ENCODE measurements around the gene ZNF513.

The ZNF513 gene

GRCh38 chr2:27422958-27423357, 42.4 kb upstream of the ZNF513 start:
- Histone ChIP-seq H3K4me1 (no peaks in the 10 kb centered on the region), H3K27me3 (no peaks in the 10 kb centered on the region), H3K9me3 (no peaks in the 10 kb centered on the region), H3K36me3 (no peaks in the 10 kb centered on the region), H3K4me3 (ENCODE audit: low read depth, low read length) (no peak overlapping the region)
- no peak for DNase-seq
- TF ChIP-seq, protein P1, sequence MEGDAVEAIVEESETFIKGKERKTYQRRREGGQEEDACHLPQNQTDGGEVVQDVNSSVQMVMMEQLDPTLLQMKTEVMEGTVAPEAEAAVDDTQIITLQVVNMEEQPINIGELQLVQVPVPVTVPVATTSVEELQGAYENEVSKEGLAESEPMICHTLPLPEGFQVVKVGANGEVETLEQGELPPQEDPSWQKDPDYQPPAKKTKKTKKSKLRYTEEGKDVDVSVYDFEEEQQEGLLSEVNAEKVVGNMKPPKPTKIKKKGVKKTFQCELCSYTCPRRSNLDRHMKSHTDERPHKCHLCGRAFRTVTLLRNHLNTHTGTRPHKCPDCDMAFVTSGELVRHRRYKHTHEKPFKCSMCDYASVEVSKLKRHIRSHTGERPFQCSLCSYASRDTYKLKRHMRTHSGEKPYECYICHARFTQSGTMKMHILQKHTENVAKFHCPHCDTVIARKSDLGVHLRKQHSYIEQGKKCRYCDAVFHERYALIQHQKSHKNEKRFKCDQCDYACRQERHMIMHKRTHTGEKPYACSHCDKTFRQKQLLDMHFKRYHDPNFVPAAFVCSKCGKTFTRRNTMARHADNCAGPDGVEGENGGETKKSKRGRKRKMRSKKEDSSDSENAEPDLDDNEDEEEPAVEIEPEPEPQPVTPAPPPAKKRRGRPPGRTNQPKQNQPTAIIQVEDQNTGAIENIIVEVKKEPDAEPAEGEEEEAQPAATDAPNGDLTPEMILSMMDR (IDR thresholded peaks at IDR 0.05; ENCODE audit: low read depth, low read length): no peak

- H3K4me1 ChIP-seq: no peaks in the 10 kb centered on the region
- H3K9me3 ChIP-seq: no peaks in the 10 kb centered on the region
- TF ChIP-seq, protein P1 (IDR thresholded peaks at IDR 0.05; ENCODE audit: low read depth, low read length): no peak
- no peaks in the 10 kb centered on the region for H3K27me3 ChIP-seq
- DNase-seq: no peak
- H3K4me3 ChIP-seq (ENCODE audit: low read depth, low read length): no peak overlapping the region
- no peaks in the 10 kb centered on the region for H3K36me3 ChIP-seq
Measured at GRCh38 chr2:27421660-27422250, 41.2 kb upstream of the ZNF513 start.

- Histone ChIP-seq H3K4me3 (ENCODE audit: low read depth, low read length) (no peak overlapping the region), H3K36me3 (no peaks in the 10 kb centered on the region), H3K9me3 (no peaks in the 10 kb centered on the region), H3K27me3 (no peaks in the 10 kb centered on the region), H3K4me1 (no peaks in the 10 kb centered on the region)
- no peak for DNase-seq
- TF ChIP-seq, protein P1 (IDR thresholded peaks at IDR 0.05; ENCODE audit: low read depth, low read length): no peak
Measured at GRCh38 chr2:27420996-27421395, 40.5 kb upstream of the ZNF513 start.

GRCh38 chr2:27416151-27416550, 35.6 kb upstream of the ZNF513 start:
- Histone ChIP-seq H3K36me3 (no peaks in the 10 kb centered on the region), H3K27me3 (no peaks in the 10 kb centered on the region; the same call in 1 of the 2 replicates), H3K4me3 (ENCODE audit: low read depth, low read length) (no peak overlapping the region), H3K9me3 (no peaks in the 10 kb centered on the region), H3K4me1 (no peaks in the 10 kb centered on the region)
- DNase-seq: no peak
- TF ChIP-seq, protein P1 (IDR thresholded peaks at IDR 0.05; ENCODE audit: low read depth, low read length): no peak

DNA sequence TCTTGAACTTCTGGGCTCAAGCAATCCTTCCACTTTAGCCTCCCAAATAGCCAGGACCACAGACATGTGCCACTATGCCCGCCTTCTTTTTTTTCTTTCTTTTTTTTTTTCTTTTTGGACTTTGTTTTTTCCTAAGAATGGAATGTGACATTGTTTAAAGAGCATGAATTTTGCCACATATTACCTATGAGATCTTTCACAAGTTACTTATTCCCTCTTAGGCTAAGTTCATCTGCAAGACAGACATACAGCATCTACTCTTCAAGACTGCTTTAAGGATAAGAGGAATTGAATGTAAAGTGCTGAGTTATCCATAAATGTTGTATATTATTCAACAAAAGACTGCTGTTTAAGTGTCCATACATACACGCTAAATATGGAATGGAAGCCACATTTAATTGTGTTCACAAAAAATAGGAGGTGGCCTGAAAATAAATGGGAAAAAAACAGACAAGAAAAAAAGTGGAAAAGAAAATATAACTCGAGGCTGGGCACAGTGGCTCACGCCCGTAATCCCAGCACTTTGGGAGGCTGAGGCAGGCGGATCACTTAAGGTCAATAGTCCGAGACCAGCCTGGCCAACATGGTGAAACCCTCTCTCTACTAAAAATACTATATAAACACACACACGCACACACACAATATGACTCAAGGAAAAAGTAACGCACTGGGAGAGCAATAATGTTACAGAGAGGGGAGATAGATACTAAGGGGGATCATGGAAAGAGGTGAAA, 32.1 kb upstream of the ZNF513 start:
- TF ChIP-seq, protein P1 (IDR thresholded peaks at IDR 0.05; ENCODE audit: low read depth, low read length): no peak
- Histone ChIP-seq H3K9me3 (no peaks in the 10 kb centered on the region), H3K27me3 (no peaks in the 10 kb centered on the region; the same call in 1 of the 2 replicates), H3K36me3 (peaks cover 2% of the 10 kb centered on the region), H3K4me1 (0 out of 2 replicates have a peak, but pooled peaks cover 3% of the 10 kb centered on the region), H3K4me3 (ENCODE audit: low read depth, low read length) (no peak overlapping the region)
- no peak for DNase-seq
